Stimulated activated naive CD4-positive, alpha-beta T cell treated with Interleukin-2 at 50 U/mL for 16 hours (primary cell): ENCODE results near the gene SNRNP48.

ENCODE experiments used
- DNase-seq: peaks from one replicate; lab custom pipeline; 2025; lab: John Stamatoyannopoulos, UW

Gene SNRNP48

GRCh38 chr6:7589949-7590917, at the start of gene SNRNP48:
SNRNP48 (plus strand) TSS chr6:7590198; CDS start chr6:7590258, 60 bp downstream.
- peak; percentile 89 for DNase-seq

GRCh38 chr6:7540595-7540994, 49.4 kb upstream of the SNRNP48 start:
- no peak for DNase-seq

GRCh38 chr6:7541175-7542064, 48.6 kb upstream of the SNRNP48 start, which contains the start of gene DSP:
DSP (plus strand) TSS chr6:7541671; CDS start chr6:7541916, 245 bp downstream.
- peak; percentile 15 for DNase-seq

- no peak for DNase-seq
These were observed 47.7 kb upstream of the SNRNP48 start for GRCh38 chr6:7542065-7542873.

GRCh38 chr6:7542874-7543624, 46.9 kb upstream of the SNRNP48 start:
- DNase-seq: no peak

- no peak for DNase-seq
These were observed 46.1 kb upstream of the SNRNP48 start for GRCh38 chr6:7543789-7544424.

- no peak for DNase-seq
These were observed 45.4 kb upstream of the SNRNP48 start for GRCh38 chr6:7544597-7544996.

- no peak for DNase-seq
These were observed 44.5 kb upstream of the SNRNP48 start for GRCh38 chr6:7545316-7546019.

- DNase-seq: no peak
These were observed 44.0 kb upstream of the SNRNP48 start for GRCh38 chr6:7546020-7546369.

- no peak for DNase-seq
These were observed 43.6 kb upstream of the SNRNP48 start for GRCh38 chr6:7546383-7546782.

GRCh38 chr6:7546896-7547295, 43.1 kb upstream of the SNRNP48 start:
- no peak for DNase-seq

GRCh38 chr6:7547315-7547714, 42.7 kb upstream of the SNRNP48 start:
- no peak for DNase-seq

GRCh38 chr6:7550433-7550801, 39.6 kb upstream of the SNRNP48 start:
- DNase-seq: no peak

GRCh38 chr6:7554533-7555275, 35.3 kb upstream of the SNRNP48 start:
- DNase-seq: no peak

- no peak for DNase-seq
These were observed 34.3 kb upstream of the SNRNP48 start for GRCh38 chr6:7555671-7556070.

GRCh38 chr6:7556394-7557106, 33.4 kb upstream of the SNRNP48 start:
- no peak for DNase-seq

GRCh38 chr6:7557652-7558051, 32.3 kb upstream of the SNRNP48 start:
- DNase-seq: no peak

GRCh38 chr6:7558781-7559180, 31.2 kb upstream of the SNRNP48 start:
- no peak for DNase-seq

- no peak for DNase-seq
These were observed 30.8 kb upstream of the SNRNP48 start for GRCh38 chr6:7559196-7559595.
